HG02623 (cell line): ENCODE data around the gene MPZL1.
"Not testable (repeated sequence)": the region's sequence is repeated elsewhere in the genome, so short reads cannot be mapped to it uniquely, and the experiment has no call there.

Experiments
- ATAC-seq: cut with Tn5 transposase; IDR thresholded peaks from one replicate; pipeline ENCODE4 v1.9.1; 2021; ENCODE audit warnings: moderate library complexity; ENCODE audit not compliant: unreplicated experiment

The MPZL1 gene

DNA sequence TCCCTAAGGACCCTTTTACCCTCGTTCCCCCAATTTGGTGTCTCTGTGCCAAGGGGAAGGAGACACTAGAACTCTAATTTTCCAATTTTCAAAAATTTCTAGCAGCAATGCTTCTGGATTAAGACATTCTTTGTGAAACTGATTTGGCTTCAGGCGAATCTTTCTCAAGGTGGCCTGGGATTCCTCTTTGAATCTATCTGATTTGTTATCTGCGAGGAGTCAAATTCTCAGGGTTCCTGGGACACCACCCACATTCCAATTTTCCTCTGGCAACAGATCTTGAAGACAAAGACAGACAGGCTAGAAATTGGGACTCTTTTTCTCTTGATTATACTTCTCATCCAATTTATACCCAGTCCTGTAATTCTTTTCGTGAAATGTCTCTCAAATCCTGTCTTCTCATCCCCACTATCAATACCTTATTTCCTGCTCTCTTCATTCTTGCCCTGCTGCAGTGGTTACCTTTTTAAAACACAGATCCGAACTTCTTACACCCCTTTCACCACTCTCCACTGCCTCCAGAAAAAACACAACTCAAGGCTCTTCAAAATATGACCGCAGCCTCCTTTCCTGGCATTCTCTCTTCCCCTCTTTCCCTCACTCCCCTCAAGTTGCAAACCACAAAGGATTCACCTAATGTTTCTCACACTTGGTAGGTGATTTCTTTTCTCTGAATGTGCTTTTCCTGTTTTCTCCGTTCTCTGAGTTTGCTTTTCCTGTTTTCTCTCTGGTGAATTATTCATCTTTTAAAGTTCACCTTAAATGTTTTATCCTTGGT lies 2.7 kb upstream of the MPZL1 start:
- no peak for ATAC-seq

DNA sequence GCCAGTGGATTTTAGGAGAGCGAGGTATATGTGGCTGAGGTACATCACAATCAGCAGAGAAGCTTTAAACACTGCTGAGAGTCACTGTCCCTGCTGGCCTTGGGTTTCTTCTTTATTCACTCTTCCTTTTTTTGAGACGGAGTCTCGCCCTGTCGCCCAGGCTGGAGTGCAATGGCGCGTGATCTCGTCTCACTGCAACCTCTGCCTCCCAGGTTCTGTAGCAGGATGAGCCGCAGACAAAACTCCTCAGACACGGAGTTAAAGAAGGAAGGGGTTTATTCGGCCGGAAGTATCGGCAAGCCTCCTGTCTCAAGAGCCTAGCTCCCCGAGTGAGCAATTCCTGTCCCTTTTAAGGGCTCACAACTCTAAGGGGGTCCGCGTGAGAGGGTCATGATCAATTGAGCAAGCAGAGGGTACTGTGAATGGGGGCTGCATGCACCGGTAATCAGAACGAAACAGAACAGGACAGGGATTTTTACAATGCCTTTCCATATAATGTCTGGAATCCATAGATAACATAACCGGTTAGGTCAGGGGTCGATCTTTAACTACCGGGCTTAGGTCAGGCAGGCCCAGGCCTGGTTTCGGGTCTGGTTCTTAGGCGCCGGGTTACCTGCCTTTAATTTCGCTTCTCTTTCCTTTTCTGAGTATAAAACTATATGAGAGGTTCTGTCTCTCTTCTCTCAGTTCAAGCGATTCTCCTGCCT lies 1.9 kb upstream of the MPZL1 start:
- not testable (repeated sequence) for ATAC-seq

DNA sequence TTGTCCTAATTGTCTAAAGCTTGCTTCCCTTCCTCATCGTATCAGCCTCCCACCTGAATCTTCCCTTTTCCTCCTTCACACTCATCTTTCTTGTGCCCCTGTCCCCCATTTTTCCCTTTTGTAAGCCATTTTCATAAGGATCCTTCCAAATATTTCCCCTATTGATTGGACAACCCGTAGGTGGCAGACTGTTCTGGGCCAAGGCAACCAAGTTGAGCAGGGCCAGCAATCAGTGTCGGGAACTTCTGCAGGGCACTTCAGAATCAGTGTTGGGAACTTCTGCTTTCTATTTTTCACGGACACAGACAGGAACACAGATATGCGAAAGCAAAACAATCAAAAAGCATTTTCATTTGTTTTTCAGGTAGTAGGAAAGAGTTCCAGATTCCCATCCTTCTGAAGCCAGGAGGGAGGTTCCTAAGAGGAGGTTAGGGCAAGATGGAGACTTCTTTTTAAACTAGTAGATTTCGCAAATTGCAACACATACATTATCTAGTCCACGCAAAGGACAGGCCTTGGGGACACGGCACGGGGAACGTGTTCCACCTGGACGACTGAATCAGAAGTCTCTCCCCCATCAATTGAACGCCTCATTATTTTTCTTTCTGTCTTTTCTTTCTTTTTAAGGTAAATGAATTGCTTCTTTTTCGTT lies 691 bp upstream of the MPZL1 start:
- no peak for ATAC-seq

DNA sequence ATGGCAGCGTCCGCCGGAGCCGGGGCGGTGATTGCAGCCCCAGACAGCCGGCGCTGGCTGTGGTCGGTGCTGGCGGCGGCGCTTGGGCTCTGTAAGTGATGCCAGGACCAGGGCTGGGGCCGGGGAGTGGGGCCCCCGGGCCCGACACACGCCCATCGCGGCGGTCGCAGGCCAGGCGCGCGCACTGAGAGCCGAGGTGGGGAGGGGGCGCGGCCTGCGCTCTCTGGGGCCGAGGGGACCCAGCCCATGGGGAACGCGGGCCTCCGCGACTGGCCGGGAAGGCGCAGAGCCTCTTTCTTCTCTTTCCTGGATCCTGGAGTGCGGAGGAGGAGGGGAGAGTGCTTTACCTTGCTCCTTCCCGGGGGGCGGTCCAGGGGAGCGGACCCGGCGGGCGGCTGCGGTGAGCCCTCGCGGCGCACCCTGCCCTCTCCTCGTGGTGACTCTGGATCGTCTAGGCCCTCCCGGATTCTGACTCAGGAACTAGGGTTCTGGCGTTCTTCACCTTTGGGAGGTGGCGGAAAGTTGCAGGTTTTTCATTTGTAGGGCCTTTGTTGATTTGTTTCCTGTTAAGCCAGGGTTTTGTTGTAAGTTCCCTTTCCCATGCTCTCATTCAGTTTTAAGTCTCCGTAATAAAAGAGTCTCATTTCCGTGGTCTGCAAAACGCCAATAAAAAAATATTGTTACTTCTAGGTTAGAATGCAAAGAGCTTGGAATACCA lies 529 bp downstream of the MPZL1 start:
- ATAC-seq: peak; percentile 29

DNA sequence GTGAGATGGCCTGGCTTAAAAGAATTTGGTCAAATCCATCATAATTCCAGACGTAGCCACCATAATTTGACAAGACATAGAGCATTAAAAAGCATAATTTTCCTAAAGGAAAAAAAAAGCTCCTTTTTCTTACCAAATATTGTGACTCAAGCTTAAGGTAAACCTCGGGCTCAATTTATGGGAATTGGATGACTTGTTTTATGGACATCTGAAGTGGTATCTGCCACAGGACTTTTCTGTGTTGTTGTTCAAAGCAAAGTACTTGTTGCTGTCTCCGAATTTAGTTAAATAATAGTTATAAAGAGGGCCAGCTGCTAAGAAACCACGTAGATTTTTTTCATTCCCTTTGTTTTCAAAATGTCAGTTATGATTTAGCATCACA lies 1.1 kb downstream of the MPZL1 start:
- ATAC-seq: no peak

DNA sequence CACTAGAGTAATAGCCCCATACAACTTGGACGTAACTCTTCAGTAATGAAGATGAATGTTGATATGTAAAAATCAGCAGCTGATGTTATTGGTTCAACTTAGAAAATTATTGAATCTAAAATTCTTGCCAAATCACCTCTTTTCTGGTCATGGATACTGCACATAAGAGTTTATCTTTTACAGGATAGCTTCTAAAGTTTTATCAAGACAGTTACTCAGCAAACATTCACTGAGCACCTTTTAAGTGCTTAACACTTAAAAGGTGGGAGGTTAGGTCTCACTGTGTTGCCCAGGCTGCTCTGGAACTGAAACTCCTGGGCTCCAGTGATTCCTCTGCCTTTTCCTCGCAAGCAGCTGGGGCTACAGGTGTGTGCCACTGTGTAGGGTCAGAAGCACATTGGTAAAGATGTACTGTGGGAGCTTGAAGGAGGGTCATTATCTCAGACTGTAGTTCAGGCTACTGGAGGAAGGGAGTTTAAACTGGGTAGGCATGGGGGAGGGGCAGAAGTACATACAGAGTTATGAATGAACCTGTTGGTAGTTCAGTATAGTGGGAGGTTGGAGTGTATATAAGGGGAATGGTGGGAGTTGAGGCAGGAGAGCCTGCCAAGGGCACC lies 2.0 kb downstream of the MPZL1 start:
- ATAC-seq: no peak

DNA sequence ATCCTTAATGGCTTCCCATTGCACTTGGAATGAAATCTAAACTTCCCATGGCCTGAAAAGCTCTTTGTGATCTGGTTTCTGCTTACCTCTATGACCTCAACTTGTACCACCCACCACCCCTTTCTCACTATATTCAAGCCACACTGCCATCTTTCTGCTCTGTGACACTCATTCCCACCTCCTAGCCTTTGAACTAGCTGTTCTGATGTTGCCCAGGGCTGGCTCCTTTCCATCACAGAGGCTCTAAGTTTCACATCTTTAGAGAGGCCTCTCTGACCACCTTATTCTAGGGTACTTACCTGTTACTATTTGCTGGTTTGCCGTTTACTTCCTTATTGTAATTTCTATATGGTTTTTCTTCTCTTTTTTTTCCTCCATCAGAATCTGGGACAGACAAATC lies 4.2 kb downstream of the MPZL1 start:
- ATAC-seq: no peak

DNA sequence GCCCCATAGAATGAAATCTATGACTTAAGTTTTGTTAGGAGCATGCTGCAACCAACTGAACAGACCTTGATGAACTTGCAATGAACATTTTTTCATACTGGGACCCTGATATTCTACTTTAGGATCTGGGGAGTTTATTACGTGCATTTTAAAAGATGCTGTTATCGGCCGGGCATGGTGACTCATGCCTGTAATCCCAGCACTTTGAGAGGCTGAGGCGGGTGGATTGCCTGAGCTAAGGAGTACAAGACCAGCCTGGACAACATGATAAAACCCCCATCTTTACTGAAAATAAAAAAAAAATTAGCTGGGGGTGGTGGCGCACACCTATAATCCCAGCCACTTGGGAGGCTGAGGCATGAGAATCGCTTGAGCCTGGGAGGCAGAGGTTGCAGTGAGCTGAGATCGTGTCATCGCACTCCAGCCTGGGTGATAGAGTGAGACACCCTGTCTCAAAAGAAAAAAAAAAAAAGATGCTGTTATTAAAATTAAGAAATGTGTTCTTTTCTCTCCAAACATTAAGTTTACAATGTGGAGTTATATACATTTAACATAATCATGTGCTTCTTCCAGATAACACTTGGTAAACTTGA lies 7.1 kb downstream of the MPZL1 start:
- no peak for ATAC-seq

DNA sequence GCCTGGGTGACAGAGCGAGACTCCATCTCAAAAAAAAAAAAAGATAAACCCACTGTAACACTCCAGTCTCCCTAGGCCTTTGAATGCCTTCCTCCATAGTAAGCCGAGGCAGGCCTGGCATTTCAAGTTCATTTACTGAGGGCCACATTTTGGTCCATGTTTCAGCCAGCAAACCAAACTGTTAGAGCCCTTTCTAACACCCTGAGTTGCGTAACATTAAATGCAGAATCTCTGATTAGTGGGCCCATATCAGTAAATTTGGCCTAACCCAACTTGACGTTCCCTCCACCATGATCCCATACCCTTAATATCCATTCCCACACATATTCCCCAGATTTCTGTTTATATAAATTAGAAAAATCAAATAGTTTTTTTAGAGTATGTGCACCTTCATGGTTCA lies 12.4 kb downstream of the MPZL1 start:
- ATAC-seq: no peak

DNA sequence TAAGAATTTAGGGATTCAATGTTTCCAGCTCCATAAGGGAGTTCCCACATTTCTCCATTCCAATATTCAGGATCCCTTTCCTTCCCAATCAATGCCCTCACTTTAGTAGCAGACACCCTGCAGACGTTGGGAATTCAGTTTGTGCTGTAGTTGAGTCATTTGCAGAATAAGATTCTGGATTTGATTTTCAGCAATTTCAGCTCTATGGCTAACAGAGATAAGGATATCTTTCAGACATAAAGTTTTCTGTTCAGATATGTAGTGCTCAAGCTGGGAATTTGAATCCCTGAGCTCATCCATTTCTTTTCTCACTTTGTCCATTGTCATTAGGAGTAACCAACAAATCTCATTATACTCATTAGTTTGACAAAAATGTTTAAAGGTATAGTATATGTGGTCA lies 13.1 kb downstream of the MPZL1 start:
- ATAC-seq: no peak

DNA sequence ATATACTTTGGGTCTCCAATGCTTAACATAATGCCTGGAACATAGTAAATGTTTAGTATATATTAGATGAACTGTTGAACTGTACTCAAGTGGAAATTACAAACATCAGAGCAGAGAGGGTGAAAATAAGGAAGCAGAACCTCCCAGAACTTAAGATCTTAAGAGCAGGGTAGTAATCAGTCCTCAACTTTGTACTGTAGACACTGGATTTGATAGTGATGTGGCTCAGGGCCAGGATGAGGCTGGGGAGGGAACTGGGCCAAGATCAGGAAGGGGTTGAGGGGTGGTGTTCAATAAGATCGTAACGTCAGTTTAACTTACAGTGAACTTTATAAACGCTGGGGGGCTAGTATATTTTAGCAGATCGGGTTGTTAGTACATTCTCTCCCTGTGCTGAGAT lies 15.4 kb downstream of the MPZL1 start:
- no peak for ATAC-seq

DNA sequence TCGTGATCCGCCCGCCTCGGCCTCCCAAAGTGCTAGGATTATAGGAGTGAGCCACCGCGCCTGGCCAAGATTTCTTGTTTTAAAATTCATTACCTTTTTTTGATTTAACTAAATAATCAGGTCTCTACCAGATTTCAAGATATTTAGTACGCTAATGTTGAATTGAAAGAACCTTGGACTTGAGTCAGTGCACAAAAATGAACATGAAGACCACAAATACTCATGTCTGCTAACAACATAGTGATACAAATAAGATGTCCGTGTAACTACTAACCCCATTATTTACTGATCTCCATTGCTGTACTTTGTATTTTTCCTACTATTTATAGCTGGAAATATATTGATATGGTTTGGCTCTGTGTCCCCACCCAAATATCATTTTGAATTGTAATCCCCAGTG lies 16.4 kb downstream of the MPZL1 start:
- ATAC-seq: no peak

DNA sequence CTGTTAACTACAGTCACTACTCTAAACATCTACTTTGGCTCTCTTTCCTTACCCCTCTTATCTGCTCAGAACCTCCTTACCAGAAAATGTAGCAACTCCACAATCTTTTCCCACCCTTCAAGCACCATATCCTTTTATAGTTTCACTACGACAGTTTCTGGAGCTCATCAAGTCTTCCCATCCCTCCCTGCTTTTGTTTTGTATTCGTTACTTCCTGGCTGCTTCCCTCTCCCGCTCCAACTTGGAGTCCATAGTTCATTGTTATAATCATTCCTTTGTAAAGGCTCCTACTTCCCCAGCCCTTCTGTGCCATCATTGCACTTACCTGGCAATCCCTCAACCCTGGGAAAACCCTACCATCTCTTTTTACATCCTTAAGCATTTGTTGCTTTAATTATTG lies 18.0 kb downstream of the MPZL1 start:
- ATAC-seq: no peak

DNA sequence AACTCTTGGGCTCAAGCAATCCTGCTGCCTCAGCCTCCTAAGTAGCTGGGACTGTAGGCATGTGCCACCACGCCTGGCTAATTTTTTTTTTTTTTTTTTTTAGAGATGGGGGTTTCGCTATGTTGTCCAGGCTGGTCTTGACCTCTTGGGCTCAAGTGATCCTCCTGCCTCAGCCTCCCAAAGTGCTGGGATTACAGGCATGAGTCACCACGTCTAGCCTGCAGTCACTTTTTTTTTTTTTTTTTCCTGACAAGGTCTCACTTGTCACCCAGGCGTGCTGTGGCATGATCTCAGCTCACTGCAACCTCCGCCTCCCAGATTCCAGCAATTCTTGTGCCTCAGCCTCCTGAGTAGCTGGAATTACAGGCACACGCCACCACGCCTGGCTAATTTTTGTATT lies 19.3 kb downstream of the MPZL1 start:
- not testable (repeated sequence) for ATAC-seq

DNA sequence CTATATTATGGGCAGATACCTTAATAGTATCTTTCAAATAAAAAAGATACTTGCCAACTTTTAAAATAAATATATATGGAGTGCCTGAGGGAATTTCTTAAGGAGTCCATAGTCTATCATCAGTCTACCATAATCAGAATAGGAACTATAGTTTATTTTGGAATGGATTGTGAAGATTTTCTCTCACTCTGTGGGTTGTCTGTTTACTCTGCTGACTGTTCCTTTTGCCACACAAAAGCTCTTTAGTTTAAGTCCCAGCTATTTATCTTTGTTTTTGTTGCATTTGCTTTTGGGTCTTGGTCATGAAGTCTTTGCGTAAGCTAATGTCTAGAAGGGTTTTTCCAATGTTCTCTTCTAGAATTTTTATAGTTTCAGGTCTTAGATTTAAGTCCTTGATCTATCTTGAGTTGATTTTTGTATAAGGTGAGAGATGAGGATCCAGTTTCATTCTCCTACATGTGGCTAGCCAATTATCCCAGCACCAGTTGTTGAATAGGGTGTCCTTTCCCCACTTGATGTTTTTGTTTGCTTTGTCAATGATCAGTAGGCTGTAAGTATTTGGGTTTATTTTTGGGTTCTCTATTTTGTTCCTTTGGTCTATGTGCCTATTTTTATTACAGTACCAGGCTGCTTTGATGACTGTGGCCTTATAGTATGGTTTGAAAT lies 20.7 kb downstream of the MPZL1 start:
- ATAC-seq: not testable (repeated sequence)

DNA sequence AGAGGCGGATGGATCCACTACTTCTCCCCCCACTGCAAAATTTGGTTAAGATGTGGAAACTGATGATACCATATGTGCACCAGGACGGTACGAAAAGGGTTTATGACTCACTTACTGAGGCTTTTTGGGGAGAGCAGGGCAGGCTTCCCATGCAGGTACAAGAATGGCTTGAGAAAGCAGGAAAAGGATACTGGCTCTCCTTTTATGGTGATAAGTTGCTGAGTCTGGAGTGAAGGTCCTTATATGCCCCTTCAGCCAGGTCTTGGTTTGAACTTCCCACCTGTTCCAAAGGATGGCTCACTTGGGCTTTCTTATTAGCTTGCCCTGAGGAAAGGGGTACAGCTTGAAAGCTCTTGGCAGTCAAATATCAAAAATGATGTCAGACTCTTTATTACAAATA lies 23.1 kb downstream of the MPZL1 start:
- ATAC-seq: no peak

DNA sequence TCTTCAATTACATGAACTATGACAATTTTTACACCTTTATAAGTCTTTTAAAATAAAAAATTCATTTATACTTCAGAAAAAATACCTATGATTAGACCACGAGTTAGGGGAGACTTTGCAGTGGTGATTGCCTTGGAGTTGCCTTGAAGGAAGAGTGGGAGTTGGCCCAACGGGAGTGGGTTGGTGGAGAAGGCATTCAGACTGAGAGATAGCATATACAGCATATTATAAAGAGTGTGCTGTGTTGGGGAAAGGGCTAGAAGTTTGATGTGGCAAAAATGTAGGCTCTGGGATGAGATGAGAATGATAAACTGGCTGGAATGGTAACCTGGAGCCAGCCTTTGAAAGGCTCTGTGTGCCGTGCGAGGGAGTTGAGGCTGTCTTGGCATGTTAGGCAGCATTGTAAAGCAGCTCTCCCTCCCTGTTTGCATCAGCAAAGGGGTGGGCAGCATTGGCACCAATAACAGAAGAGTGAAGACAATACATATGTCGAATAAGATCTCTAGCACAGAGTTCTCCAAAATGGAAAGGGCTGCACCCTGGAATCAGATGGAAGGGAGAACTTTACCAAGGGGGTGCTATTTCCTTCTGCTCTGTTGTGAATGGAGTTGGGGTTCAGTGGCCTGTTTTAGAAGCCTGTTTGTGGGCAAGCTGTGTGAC lies 24.4 kb downstream of the MPZL1 start:
- no peak for ATAC-seq

DNA sequence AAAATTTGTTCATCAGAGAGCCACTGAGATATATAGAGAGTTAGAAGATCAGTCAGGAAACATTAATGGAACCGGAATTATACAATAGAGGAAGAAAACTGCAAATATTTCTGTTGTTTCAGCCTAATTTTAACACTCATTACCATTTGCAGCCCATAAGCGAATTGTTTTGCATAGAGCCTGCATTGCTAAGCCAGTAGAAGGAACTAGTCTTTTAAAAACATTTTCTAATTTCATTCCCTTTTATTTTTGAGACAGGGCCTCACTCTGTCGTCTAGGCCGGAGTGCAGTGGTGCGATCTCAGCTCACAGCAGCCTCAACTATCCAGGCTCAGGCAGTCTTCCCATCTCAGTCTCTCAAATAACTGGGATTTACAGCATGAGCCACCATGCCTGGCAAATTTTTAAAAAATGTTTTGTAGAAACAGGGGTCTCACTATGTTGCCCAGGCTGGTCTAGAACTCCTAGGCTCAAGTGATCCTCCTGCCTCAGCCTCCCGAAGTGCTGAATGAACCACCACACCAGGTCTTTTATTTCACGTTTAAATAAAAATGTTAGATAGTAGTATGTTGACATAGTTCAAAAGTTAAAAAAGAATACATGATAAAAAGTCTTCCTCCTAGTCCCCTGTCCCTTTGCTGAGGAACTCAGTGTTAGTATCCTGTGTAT lies 25.3 kb downstream of the MPZL1 start:
- ATAC-seq: peak; percentile 54

DNA sequence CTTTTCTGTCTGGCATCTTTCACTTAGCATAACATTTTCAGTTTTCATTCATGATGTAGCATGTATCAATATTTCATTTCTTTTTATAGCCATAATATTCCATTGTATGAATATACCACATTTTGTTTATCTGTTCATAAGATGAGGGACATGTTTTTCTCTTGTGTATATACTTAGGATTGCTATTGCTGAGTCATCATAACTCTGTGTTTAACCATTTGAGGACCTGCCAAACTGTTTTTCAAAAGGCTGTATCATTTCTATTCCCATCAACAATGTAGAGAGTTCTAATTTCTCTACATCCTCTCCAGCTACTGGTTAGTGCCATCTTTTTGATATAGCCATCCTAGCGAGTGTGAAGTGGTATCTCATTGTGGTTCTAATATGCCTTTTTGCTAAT lies 26.2 kb downstream of the MPZL1 start:
- no peak for ATAC-seq
